DND-41 (cell line): Measurements from ENCODE around the gene THOC6.
"Not testable (repeated sequence)": the region's sequence is repeated elsewhere in the genome, so short reads cannot be mapped to it uniquely, and the experiment has no call there.

Experiments
- ATAC-seq: fragments of 200-7000 bp; cut with Tn5 transposase; 3 replicates; pipeline ENCODE4 v1.9.1; 2021; ENCODE audit warnings: low read depth; ENCODE audit not compliant: insufficient read depth
- DNase-seq: peaks from one replicate; pipeline ENCODE4 v3.0.0-alpha.2; 2020
- H2AFZ ChIP-seq: 2 replicates; pipeline ENCODE4 v1.6.0; 2012; ENCODE audit warnings: low read depth, low read length
- H3K27ac ChIP-seq: 2 replicates; pipeline ENCODE4 v1.5.1; 2012; ENCODE audit warnings: low read length, inconsistent platforms
- H3K27me3 ChIP-seq: fragments of 200-600 bp; sonication (generic); 2 replicates; pipeline ENCODE4 v1.6.0; 2012; ENCODE audit warnings: low read length, mild to moderate bottlenecking, inconsistent platforms; ENCODE audit not compliant: insufficient read depth, poor library complexity
- H3K36me3 ChIP-seq: 2 replicates; pipeline ENCODE4 v1.5.1; 2012; ENCODE audit warnings: low read length, inconsistent platforms; ENCODE audit not compliant: insufficient read depth
- H3K4me1 ChIP-seq: 2 replicates; pipeline ENCODE4 v1.5.1; 2012; ENCODE audit warnings: mild to moderate bottlenecking, low read length; ENCODE audit not compliant: insufficient read depth
- H3K4me2 ChIP-seq: 2 replicates; pipeline ENCODE4 v1.6.0; 2012; ENCODE audit warnings: mild to moderate bottlenecking, moderate library complexity, low read length, inconsistent platforms; ENCODE audit not compliant: insufficient read depth
- H3K4me3 ChIP-seq, 2 experiments: fragments of 200-600 bp in 1 of 2; shearing (Covaris generic) in 1 of 2; 2 replicates each; pipeline ENCODE4 v1.5.1; 2012 to 2016; ENCODE audit warnings: inconsistent platforms in 2 of 2, low read length in 2 of 2, mild to moderate bottlenecking in 2 of 2, low read depth in 1 of 2, moderate library complexity in 1 of 2
- H3K79me2 ChIP-seq: 2 replicates; pipeline ENCODE4 v1.6.0; 2012; ENCODE audit warnings: low read length, inconsistent platforms; ENCODE audit not compliant: insufficient read depth
- H3K9ac ChIP-seq: 2 replicates; pipeline ENCODE4 v1.6.0; 2012; ENCODE audit warnings: low read depth, mild to moderate bottlenecking, inconsistent platforms, low read length, moderate library complexity
- H3K9me3 ChIP-seq: 2 replicates; pipeline ENCODE4 v1.5.1; 2012; ENCODE audit warnings: low read length, moderate library complexity, mild to moderate bottlenecking, inconsistent platforms; ENCODE audit not compliant: insufficient read depth, severe bottlenecking
- H4K20me1 ChIP-seq: 2 replicates; pipeline ENCODE4 v1.6.0; 2012; ENCODE audit warnings: low read length; ENCODE audit not compliant: insufficient read depth
- CTCF ChIP-seq: IDR thresholded peaks from 2 replicates; pipeline ENCODE4 v1.5.1; 2012; ENCODE audit warnings: borderline replicate concordance, low read length, moderate library complexity, mild to moderate bottlenecking; ENCODE audit not compliant: poor library complexity, severe bottlenecking; ENCODE audit errors: extremely low read depth
- EZH2 ChIP-seq: IDR thresholded peaks from 3 replicates; pipeline ENCODE4 v1.6.1; 2012; ENCODE audit warnings: borderline replicate concordance, low read depth, mild to moderate bottlenecking, moderate library complexity, low read length, inconsistent platforms; ENCODE audit not compliant: severe bottlenecking

THOC6 gene

DNA sequence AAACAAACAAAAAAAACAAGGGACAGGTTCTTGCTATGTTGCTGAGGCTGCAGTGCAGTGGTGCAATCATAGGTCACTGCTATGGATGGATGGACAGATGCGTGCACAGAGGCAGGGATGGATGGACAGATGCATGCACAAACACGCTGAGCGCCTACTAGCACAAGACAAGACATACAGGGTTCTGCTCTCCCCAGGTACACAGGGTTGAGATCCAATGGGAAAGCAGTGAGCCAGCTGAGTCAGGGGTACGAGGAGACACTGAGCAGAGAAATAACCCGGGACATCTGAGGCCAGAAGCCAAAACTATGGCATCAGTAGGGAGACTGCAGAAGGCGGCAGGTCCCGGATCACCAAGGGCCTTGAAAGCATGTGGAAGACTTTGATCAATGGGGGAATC is 47.8 kb downstream of the THOC6 start:
- peaks cover 27% of the 10 kb centered on the region for H3K79me2 ChIP-seq
- no peak overlapping the region for H2AFZ ChIP-seq
- peaks cover 30% of the 10 kb centered on the region for H3K36me3 ChIP-seq
- no peaks in the 10 kb centered on the region for H3K9me3 ChIP-seq
- no peak for ATAC-seq
- H3K4me2 ChIP-seq, result no peak overlapping the region; the same call in 1 of the 2 replicates
- H3K27me3 ChIP-seq, result no peaks in the 10 kb centered on the region
- no peak overlapping the region for H3K4me3 ChIP-seq
- H4K20me1 ChIP-seq, result no peaks in the 10 kb centered on the region; the same call in 1 of the 2 replicates
- DNase-seq, result no peak
- TF ChIP-seq EZH2, result no peak
- no peak for TF ChIP-seq CTCF
- peaks cover 94% of the 10 kb centered on the region for H3K4me1 ChIP-seq
- peak overlapping the region; percentile 80 for H3K27ac ChIP-seq
- peak overlapping the region; percentile 17 for H3K9ac ChIP-seq

GRCh38 chr16:3072148-3072547 is 48.3 kb downstream of the THOC6 start:
- not testable (repeated sequence) for H3K9me3 ChIP-seq, H2AFZ ChIP-seq, H3K4me2 ChIP-seq, H4K20me1 ChIP-seq, H3K27me3 ChIP-seq, H3K4me3 ChIP-seq
- peak; percentile 67 for DNase-seq
- peak; percentile 28 for ATAC-seq
- H3K4me1 ChIP-seq, result peaks cover 94% of the 10 kb centered on the region
- H3K9ac ChIP-seq, result peak overlapping the region; percentile 17
- peak overlapping the region; percentile 80 for H3K27ac ChIP-seq
- peaks cover 22% of the 10 kb centered on the region for H3K79me2 ChIP-seq
- peaks cover 25% of the 10 kb centered on the region for H3K36me3 ChIP-seq

GRCh38 chr16:3072576-3073263 is 48.9 kb downstream of the THOC6 start:
- Histone ChIP-seq H3K79me2 (peaks cover 17% of the 10 kb centered on the region), H3K9ac (peak overlapping the region; percentile 14; the same call in 1 of the 2 replicates), H3K36me3 (peaks cover 19% of the 10 kb centered on the region), H3K4me1 (peaks cover 94% of the 10 kb centered on the region), H3K27ac (peak overlapping the region; percentile 94)
- not testable (repeated sequence) for DNase-seq, H3K4me3 ChIP-seq, H2AFZ ChIP-seq, H3K27me3 ChIP-seq, H4K20me1 ChIP-seq, H3K9me3 ChIP-seq, H3K4me2 ChIP-seq
- peak; percentile 2 for TF ChIP-seq CTCF
- peak; percentile 15; the same call in 2 of the 3 replicates for ATAC-seq

DNA sequence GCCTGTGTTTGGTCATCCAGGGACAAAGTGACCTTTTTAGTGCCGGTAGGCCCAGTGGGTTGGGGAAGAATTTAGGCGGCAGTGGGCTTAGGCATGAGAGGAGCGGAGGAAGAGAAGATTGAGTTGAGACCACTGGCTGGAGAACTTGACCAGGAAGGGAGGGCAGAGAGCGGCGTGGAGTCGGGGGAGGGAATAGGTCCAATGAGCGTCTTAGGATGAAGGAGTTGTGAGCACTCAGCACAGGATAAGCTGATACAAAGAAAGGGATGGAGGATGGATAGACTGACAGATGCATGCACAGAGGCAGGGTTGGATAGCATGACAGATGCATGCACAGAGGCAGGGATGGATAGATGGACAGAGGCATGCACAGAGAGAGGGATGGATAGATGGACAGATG is 49.6 kb downstream of the THOC6 start:
- Histone ChIP-seq H3K79me2 (peaks cover 9% of the 10 kb centered on the region), H3K27ac (peak overlapping the region; percentile 94), H4K20me1 (no peaks in the 10 kb centered on the region), H3K9ac (peak overlapping the region; percentile 14; the same call in 1 of the 2 replicates), H2AFZ (no peak overlapping the region), H3K9me3 (no peaks in the 10 kb centered on the region), H3K4me2 (peak overlapping the region; percentile 51), H3K27me3 (no peaks in the 10 kb centered on the region), H3K4me3 (peak overlapping the region in 1 of 2 experiments; percentile 26; a peak in 1 of 4 replicates), H3K36me3 (peaks cover 12% of the 10 kb centered on the region), H3K4me1 (peaks cover 94% of the 10 kb centered on the region)
- no peak for DNase-seq
- no peak for ATAC-seq
- TF ChIP-seq CTCF, result no peak
- no peak for TF ChIP-seq EZH2
